GM18868 (cell line): ENCODE data around the gene ZNF593OS.

Experiments used
- ATAC-seq: cut with Tn5 transposase; IDR thresholded peaks from one replicate; pipeline ENCODE4 v1.9.1; 2021; ENCODE audit warnings: mild to moderate bottlenecking, moderate library complexity; ENCODE audit not compliant: unreplicated experiment

The ZNF593OS gene

GRCh38 chr1:26171084-26172072, at the start of gene ZNF593OS:
Gene ZNF593OS (minus strand): TSS chr1:26171832. CDS start chr1:26171661, 171 bp downstream.
- no peak for ATAC-seq

GRCh38 chr1:26221094-26221493, 49.5 kb upstream of the ZNF593OS start:
- ATAC-seq = no peak

GRCh38 chr1:26220199-26220912, 48.7 kb upstream of the ZNF593OS start:
- no peak for ATAC-seq

GRCh38 chr1:26218906-26219494, 47.4 kb upstream of the ZNF593OS start:
- ATAC-seq = no peak

GRCh38 chr1:26215246-26215645, 43.6 kb upstream of the ZNF593OS start:
- no peak for ATAC-seq

GRCh38 chr1:26213335-26213905, 41.8 kb upstream of the ZNF593OS start:
- no peak for ATAC-seq

- no peak for ATAC-seq
These were observed 41.1 kb upstream of the ZNF593OS start for GRCh38 chr1:26212726-26213125.

GRCh38 chr1:26210147-26210870, 38.7 kb upstream of the ZNF593OS start:
- ATAC-seq = no peak

- no peak for ATAC-seq
These were observed 32.1 kb upstream of the ZNF593OS start for GRCh38 chr1:26203642-26204318.

GRCh38 chr1:26200413-26200812, 28.8 kb upstream of the ZNF593OS start:
- no peak for ATAC-seq

- ATAC-seq = no peak
These were observed 26.2 kb upstream of the ZNF593OS start for GRCh38 chr1:26197813-26198212.

- ATAC-seq = no peak
These were observed 25.7 kb upstream of the ZNF593OS start for GRCh38 chr1:26197301-26197700.

- ATAC-seq = no peak
These were observed 24.2 kb upstream of the ZNF593OS start for GRCh38 chr1:26195805-26196204.

- ATAC-seq = no peak
These were observed 20.1 kb upstream of the ZNF593OS start for GRCh38 chr1:26191739-26192138.

GRCh38 chr1:26190373-26190987, 18.8 kb upstream of the ZNF593OS start, which contains the start of gene CATSPER4:
Gene CATSPER4 (plus strand): TSS chr1:26190602. CDS start chr1:26190628, 26 bp downstream.
- ATAC-seq = no peak

GRCh38 chr1:26189751-26190275, 18.2 kb upstream of the ZNF593OS start:
- no peak for ATAC-seq

- no peak for ATAC-seq
These were observed 17.7 kb upstream of the ZNF593OS start for GRCh38 chr1:26189331-26189730.

- no peak for ATAC-seq
These were observed 16.8 kb upstream of the ZNF593OS start for GRCh38 chr1:26188477-26188876.

- no peak for ATAC-seq
These were observed 16.2 kb upstream of the ZNF593OS start for GRCh38 chr1:26187882-26188281.
